GM21723 (cell line): ENCODE measurements around the gene ADCY5.

Experiments used
- ATAC-seq: cut with Tn5 transposase; IDR thresholded peaks from one replicate; pipeline ENCODE4 v1.9.1; 2021; ENCODE audit warnings: mild to moderate bottlenecking, moderate library complexity; ENCODE audit not compliant: unreplicated experiment

Gene ADCY5

DNA sequence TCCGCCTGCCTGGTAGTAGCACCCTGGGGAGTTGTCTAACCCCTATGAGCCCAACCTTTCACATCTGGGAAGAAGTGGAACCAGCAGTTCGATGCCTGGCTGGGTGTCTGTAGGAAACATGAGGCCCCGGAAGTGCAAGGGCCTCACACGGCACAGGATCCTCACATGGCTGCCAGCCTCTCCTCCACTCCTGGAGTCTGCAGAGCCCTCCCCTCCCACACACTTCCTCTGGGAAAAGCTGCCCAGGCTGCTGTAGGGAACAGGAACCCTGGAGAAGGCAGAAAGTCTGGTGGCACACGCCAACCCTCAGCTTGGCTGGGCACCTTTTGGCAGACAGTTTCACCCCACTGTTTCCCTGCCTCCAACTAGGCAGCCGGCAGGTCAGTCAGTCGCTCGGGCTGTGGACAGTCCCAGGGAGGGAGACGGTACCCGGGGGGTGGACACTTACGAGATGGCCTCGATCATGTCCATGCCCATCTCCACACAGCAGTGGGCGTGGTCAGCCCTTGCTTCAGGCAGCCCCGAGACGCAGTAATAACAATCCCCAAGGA is 118.4 kb downstream of the ADCY5 start:
- ATAC-seq: no peak

DNA sequence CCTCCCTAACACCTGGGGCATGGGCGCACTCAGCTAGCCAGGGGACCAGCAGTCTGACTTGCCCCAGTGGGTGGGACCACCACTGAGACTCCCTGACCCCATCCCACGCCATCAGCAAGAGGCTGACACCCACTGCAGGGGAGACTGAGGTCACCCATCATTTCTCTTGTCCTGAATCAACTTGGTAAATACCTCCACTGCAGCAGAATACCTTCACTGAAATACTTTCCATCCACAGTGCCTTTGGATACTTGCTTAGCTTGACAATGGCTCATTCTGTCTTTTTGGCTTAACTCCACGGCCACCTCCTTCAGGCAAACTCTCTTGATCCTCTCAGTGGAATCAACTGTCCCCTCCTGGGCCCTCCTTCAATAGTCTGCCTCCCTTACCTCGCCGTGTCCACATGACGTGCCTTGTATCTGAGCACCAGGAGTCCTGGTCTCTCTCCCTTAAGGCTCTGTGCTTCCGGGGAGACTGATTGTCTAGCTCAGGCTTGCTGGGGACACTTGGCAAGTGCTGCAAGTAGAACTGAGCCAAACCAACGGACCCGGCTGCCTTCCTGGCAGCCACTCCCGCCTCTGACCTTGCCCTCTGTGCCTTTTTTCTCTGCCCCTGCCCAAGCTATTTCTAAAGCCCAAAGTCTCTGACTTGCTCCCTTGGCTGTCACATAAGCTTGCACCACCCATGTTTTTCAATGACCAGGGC is 119.1 kb downstream of the ADCY5 start:
- no peak for ATAC-seq

DNA sequence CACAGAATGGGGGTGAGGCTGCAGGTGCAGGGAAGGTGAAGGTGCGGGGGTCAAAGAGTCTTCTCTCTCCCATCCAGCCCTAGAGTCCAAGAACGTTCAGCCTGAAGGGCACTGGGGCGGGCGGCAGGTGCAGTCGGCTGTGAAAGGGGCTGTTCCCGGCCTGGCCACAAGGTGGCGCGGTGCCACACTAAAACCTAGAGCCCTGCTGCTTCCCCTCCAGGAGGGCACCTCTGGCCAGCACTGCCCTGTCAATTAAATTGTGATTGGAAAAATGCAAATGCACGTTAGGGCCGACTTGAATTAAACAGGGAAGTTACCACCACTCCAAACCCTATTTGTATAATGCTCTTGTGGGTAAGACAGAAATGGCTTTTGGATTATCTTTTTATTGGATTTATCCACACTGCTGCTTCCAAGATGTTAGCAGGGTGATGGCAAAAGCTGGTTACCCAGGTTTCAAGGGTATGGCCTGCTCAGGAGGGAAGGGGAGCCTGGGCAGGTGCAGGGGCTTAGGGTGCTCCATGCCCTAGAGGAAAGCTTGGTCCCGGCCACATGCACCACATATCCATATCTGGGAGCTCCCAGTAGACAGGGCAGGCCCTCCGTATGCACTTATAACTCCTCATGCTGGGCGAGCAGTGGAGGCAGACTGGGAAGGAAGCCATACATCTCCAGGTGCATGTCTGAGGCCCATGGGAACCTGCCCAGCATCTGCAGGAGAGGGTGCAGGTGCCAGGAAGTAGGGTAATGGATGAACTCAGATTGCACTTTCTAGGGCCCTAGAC is 119.8 kb downstream of the ADCY5 start:
- ATAC-seq: no peak

DNA sequence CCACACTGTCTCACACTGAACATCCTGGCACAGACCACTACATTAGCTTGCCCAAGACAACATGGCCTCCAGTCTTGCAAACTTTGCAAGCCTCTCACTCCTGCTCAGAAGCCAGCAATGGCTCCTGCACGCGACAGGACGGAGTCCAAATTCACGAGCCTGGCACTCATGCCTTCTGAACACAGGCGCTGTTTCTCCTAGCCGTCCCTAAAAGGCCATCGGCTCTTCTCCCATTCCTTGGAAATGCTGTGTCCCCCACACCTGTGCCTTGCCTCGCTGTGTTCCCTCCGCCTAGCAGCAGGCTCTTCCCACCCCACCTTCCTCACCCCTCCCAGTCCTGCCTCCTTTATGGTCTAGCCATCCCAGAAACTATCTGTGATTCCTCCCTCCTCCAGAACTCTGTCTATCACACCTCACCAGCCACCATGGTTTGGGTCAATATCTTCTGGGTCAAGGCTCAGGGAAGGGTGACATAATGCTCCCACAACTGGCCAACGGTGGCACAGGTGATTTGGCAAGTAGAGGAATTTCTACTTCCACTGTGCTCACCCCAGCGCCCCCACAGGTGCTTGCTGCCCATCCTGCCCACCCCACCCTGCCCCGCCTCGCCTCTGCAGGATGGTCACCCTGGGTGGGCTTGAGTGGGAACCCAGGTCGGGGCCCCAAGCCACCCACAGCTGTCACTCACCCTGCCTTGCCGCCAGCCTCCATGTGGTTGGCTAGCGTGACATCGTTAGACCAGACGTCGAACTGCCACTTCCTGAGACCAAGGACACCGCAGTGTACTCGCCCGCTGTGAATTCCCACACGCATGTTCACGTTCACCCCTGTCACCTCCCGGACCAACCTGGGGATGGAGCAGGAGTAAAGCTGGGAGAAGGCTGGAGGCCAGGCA is 120.7 kb downstream of the ADCY5 start:
- no peak for ATAC-seq

DNA sequence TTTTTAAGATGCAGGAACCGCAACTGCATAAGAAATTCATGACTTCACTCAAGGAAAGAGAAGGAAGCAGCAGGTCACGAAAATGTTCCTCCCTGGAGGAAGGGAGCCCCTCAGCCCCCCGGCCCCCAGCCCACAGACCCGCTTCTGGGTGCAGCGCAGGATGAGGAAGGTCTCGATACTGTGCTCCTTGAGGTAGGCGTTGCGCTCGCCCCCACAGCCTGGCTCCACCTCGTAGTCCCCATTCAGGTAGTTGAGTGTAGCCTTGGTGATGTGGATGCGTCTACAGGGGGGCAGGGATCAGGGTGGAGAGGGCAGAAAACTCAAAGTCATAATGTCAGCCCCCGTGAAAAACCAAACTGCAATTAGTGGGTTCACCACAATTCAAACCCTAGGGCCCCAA is 121.4 kb downstream of the ADCY5 start:
- no peak for ATAC-seq

DNA sequence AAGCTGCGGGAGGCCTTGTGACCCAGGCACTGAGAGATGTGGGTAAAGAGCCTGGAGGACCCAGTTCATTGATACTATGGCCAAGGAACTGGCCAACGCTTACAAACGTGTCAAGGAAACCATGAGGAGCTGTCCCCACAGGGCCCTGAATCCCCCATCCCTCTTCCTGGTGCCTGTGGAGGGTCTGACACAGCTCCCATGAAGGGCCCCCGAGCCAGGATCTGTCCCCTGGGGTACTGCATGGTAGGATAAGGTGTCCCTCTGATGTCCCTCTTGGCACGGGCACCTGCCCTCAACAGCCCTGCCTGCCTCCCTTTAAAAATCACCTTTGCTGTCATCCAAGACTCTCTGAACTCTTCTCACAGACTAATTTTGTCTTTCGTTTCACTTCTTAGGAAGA is 122.4 kb downstream of the ADCY5 start:
- ATAC-seq: no peak

DNA sequence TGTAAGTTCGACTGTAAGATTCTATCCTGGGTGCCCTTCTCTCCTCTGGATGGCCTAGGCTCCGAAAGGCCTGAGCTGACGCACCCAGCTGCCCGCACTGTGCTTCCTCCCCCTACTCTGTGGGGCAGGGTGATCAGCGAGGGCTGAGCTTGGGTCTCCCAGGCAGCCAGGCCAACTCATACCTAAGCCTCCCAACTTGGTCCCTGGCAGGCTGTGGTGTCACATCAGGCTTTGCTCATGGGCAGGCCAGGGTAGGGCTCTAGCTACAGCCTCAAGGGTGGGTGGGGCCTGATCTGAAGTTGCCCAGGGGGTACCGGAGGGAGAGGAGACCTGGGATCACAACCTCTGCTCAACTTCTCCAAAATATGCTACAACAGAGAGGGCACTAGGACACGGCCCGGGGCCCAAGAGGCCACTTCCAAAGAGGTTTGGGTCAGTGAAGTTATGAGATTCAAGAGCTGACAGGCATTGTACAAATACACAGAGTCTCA is 123.1 kb downstream of the ADCY5 start:
- no peak for ATAC-seq

DNA sequence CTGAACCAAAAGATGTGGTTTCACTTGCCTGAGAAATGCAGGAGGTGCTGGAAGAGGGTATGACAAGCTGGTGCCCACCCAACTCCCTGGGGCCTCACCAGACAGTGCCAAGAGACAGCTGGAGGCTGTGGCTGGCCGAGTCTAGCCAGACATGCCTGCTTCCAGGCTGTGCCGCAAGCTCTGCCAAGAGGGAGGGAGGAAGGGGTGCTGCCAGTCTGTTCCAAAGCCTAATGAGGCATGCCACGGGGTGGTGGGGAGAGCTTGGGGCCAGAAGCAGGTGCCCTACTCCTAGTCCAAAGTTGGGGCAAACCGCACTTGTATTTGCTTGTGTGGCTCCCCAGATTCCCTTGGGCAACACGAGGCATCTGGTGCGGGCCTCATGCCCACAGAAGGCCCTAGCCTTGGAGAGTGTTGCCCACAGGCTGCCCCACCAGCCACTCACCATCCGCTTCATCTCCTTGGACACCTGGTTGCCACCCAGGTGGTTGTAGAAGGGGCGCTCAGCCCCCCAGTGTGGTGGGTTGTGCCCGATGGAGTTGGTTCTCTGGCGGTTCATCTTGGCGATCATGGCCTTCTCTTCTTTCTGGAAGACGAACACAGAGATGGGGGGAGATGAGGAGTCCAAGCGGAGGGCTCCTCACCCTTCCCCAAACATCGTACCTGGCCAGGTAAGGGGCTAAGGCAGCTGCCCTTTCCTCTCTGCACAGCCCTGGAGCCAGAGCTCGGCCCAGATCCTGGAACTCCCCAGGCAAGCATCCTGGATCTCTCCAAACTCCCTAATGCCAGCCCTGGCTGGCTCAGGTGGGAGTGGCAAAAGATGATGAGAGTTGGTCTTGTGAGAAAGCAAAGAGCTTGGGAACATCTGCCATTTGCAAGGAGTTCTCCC is 123.8 kb downstream of the ADCY5 start:
- ATAC-seq: no peak

DNA sequence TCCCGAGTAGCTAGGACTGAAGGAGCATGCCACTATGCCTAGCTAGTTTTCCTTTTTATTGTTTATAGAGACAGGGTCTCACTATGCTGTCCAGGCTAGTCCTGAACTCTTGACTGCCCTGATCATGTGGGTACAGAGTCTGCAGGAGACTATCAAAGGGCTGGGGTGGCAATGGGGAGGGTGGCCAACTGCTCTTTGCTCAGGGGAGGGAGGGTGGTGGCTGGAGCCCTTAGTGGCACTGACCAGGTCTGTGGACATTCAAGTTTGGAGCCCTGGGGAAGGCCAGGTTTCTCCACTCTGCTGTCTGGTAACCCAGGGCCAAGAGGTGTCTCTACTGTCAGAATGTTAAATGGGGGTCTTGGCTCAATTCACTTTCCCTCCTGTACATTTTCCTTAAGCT is 125.1 kb downstream of the ADCY5 start:
- ATAC-seq: no peak

DNA sequence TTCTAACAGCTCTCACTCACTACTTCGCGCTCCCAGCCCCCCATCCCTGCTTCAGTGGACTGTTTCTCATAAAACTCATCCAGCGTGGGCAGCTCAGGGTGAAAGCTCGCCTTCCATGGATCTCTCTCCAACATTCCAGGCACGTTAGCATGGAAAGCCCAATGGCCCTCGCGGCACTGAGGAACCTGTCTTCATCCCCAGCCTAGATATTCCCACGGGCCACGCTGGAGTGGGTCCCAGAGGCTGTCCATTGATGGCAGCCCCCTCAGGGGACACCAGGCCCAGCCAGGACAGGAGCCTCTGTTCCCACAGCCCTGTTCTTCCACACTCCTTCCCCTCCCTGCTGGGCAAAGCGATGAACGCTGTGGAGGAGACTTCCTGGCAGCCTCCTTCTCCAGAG is 126.0 kb downstream of the ADCY5 start:
- no peak for ATAC-seq

DNA sequence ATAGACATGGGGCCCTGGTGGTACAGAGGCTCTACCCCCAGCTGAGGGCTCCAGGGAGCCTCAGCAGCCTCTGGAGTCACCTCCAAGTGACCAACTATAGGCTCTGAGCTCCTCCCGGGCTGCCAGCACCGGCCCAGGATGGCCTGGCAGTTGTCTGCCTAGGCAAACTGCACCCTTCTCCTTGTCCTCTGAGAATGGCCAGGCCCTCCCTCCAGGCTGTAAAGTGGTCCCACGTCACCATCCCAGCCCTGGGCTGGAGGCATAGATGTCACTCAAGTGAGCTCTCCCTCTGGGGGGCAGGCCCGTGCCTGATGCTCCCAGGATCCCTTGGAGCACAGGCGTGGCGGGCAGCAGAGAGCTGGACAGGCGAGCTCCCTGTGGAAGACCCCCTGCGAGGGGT is 127.1 kb downstream of the ADCY5 start:
- ATAC-seq: no peak

DNA sequence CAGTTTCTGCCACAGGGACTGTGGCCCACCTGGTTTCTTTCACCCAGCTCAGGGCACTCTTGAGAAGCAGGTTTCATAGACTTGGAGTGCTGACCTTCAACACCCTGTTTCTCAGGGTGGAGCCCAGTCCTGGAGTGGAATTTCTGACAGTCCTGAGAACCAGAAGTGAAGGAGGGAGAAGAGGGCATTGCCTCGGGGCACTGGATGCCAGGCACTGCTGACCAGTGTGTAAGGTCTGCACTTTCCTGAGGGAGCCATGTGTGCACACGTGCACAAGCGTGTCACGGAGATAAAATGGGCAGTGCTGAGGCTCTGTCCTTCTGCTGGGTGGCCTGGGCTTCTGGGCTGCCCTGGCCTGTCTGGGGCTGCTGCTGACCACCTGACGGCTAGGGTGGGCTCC is 128.7 kb downstream of the ADCY5 start:
- ATAC-seq: no peak

DNA sequence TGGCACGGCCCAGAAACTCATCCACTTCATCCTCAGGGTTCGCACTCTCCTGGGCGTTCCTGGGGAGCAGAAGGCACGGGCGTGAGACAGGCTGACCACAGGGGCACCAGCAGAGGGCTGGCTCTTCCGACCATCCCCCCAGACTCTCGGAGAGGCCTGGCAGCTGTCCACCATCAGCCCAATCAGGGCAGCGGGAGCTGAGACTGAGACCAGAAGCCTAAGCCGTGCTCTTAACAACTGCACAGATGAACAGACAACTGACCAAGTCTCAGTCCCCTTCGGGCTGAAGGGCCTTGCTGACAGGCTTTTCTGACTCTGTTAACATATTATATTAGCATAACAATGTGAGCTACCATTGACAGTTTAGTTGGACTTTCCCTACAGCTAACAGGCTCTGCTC is 129.1 kb downstream of the ADCY5 start:
- no peak for ATAC-seq

DNA sequence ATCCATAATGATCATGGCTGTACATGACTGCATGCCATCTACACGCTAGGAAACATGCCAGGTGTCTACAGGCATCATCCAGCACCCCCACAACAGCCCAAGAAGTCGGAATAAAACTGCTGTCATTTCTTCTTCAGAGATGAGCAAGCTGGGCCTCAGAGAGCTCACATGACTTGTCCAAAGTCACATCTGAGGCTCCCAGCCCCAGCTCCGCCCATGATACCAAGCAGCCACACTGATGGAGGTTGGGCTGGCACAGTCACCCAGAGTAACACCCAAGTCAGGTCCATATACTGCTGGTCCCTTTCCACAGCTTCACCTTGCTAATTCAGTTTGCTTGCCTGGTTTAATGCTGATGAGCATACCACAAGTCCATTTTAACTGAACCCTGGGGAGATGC is 130.5 kb downstream of the ADCY5 start:
- no peak for ATAC-seq

DNA sequence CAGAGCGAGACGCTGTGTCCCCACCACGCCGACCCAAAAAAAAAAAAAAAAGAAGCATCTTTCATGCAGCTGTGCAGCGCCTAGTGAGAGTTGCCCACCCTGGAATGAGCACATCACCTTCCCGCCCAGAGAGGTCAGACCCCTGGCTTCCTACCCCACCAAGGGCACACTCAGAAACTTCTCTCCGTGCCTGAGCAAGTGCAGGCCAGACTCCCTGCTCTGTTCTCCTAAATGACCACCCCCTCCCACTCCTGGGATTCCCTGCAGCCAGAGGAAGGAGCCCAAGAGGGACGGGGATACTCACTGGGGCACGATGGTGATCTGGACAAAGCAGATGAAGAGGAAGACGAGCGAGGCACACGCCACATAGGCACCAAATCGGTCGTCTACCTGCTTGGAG is 131.2 kb downstream of the ADCY5 start:
- ATAC-seq: no peak

DNA sequence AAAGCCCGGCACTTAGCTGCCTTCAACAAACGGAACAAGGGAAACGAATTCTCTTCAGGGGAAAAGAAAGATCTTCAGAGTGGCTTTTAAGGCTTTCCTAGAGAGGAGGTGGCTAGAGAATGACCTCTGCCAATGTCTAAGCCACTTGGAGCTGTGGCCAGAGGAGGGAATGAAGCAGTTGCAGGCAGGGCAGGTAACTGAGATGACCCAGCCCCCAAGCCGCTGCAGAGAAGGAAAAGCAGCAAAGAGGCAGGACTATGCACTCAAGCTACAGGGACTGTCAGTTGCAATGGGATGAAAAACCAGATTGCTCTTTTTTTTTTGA is 133.7 kb downstream of the ADCY5 start:
- no peak for ATAC-seq

DNA sequence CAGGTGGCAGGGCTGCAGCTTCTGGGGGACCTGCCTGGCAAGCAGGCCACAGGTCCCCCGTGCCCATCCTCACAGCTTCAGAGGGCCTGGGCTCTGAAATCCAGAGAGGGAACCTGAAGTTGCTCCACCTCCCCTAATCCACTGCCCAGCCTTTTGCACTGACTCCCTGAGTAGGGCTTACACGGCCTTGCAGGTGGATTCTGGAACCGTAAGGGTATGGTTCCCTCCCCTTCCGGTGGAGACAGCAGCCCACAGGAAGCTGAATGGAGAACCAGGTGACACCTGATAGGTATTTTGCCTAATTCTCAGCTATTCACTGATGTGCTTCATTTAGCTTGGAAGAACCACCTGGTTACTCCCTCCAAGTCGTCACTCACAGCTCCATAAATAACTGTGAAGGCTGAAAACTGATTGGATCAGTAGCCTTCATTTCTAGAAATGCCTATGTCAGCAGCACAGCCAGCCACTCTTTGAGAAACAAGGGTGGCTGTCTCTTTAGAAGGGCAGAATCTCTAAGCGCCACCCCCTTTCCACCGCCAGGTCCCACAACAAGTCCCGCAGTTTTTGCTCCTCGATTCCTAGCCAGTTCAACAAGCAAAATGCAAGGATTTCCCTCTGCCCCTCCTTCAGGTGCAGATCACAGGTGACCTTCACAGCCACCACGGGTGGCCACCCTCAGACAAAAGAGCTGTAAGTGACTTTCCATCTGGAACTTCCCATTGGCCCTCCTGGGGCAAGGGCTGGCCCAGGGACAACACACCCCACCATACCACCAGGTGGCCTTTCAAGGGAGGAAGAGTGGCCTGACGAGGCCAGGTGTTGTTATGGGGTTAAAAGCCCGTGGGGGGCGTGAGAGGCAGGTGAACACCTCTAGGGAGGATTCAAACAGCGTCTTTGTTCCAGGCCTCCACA is 134.3 kb downstream of the ADCY5 start:
- ATAC-seq: no peak

DNA sequence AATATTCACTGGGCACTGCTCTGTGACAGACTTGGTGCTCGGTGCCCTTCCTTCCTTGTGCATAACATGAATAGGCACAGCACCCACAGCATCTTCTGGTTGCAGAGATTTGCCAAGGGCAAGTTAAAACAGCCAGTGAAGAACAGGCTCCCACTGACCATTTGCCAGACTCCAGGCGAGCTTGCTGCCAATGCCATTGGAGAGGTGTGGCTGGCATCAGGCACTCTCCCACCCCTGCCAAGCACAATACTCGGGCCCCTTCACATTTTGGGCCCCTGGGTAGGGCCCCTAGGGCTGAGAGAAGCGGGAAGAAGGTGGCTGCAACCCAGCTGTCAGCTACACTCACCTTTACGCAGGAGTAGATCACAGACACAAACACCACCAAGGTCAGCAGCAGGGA is 135.0 kb downstream of the ADCY5 start:
- no peak for ATAC-seq
